Germinal center (tissue), 1 donor: ENCODE results near the gene FUNDC2.

Source experiments
- DNase-seq: peaks from one replicate; pipeline ENCODE4 v3.0.0; 2012; ENCODE audit warnings: mixed read lengths, low spot score

The FUNDC2 gene

GRCh38 chrX:155023907-155024833, 2.5 kb upstream of the FUNDC2 start:
- no peak for DNase-seq

DNA sequence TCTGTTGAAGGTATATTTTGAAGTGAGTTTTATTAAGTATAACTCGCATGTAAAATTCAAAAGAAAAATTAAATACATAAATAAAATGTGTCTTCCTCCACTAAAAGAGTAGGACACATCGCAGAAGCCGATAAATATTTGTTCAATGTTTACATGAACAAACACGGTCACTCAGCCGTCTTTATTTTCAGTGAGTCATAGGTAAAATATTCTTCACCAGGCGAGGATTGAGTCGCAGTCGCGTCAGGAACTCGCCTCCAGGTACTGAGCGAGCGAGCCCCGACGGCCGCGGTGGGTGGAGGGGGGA, 271 bp upstream of the FUNDC2 start:
- DNase-seq = no peak

DNA sequence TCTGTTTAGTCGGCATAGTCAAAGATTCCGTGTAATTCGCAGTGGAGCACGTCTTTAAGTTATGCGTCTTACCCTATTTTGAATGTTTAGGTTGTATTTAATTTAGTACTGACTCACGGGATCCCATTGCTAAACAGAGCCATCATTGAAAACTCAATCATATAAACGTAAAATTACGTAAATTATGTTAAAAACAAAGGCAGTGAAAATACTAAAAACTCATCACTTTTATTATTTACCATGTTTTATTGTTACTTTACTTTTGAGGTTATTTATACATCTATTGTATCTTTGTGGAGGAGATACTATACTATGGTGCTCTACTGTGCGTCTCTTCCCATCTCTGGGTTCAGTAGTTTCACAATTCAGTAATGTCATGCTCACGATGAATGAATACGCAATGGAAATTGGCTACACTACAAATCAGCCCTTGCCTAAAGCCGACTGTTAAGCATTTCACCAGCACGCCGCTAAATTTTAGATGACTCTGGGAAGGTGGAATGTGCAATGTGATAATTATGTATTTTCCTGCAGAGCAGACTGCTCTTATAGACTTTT, 944 bp downstream of the FUNDC2 start:
- no peak for DNase-seq

DNA sequence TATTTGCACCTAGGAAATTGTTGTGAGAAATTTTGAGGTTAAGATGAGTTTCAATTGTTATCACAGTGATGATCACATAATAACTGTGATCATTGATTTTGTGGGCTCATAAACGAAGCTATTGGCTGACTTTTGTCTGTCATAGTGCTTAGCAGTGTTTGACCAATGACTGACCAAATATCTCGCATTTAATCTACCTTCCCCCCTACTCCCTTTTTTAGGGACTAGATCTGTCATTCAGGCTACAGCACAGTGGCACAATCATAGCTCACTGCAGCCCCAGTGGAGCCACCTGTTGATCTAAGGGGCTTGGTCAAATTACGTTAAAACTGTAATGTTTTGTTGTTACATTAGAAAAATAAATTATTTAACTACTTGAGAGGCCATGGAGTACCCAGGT, 1.5 kb downstream of the FUNDC2 start:
- DNase-seq = no peak

DNA sequence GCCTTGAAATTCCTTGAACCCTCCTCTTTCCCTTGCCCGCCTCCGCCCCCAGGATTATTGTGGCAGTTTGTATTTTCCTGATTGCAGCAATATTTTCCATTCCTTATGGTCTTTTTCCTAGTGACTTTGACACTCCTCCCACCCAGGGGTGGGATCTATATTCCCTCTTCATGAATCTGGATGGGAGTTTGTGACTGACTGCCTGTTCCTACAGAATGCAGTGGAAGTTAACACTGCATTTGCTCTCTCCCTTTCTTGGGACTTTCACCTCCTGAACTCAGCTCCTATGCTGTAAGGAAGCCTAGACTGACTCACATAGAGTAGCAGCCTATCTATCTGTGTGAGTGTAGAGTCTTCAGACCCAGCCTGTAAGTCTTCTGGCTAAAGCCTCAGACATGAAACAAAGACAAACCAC, 2.2 kb downstream of the FUNDC2 start:
- no peak for DNase-seq

- DNase-seq = no peak
Observed at GRCh38 chrX:155031657-155032056, 5.0 kb downstream of the FUNDC2 start.

DNA sequence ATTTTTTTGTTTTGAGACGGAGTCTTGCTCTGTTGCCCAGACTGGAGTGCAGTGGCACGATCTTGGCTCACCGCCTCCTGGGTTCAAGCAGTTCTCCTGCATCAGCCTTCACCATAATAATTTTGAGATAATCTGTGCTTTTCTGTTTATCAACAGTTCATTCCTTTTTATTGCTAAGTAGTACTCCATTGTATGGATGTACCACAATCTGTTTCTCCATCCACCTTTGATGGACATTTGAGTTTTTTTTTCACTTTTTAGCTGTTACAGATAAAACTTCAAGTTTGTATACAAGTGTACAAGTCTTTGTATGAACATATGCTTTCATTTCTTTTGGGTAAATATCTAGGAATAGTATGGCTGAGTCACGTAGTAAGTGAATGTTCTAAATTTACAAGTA, 9.0 kb downstream of the FUNDC2 start:
- no peak for DNase-seq

GRCh38 chrX:155046129-155046810, 19.6 kb downstream of the FUNDC2 start:
- DNase-seq = no peak

DNA sequence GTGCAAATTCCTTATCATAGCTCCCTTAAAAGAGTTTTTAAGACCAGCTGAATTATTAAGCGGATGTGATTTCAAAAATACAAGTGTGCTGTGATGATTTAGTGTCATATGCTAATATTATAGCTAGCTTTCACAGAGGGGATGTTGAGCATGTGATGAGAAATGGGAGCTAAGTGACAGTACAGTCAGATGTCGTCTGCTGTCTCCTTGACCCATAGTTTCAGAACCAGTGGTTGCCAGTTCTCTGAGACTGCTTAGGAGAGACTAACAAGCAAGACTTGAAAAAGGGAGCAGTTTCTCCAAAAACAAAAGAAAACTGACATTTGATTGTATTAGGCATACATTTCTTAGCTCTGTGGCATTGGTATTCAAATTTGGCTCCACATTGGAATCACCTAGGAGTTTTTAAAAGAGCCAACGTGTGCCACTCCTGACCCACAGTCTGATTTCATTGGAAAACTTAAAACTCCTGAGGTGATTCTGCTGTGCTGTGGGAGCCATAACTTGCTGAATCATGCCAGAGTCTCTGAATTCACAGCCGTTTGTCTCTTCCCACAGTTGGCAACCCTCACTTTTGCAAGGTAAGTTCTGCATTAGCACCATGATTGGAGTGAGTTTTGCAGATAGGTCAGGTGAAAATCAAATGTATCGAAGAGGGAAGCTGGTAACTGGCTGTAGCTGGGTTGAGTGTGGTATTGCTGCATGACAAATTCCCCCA, 20.3 kb downstream of the FUNDC2 start:
- DNase-seq = no peak

DNA sequence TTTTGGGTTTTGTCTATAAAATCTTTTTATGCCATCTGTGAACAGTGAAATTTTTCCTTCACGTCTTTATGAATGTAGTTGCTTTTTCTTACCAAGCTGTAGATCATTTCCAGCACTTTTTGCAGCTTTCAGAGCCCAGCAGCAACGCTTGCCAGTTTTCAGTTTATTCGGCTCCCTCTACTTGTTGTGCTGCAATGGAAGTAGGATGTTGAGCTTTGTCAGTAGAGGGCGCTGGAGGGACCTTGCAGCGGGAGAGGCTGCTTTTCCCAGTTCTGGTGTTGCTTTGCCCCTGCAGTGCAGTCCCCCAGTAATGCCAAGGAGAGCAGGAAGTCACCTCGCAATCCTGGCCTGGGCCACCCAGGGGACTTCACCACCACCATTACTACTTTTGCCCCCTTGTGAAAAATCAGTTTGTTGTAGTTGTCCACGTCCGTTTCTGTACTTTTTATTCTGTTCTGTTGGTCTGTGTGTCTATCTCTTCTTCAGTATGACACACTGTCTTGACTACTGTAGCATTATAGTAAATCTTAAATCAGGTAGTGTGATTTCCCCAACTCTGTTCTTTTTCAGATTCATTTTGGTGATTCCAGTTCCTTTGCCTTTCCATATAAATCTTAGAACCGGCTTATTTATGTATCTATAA, 22.5 kb downstream of the FUNDC2 start:
- peak; percentile 9 for DNase-seq

GRCh38 chrX:155052738-155053498, 26.3 kb downstream of the FUNDC2 start:
- no peak for DNase-seq

DNA sequence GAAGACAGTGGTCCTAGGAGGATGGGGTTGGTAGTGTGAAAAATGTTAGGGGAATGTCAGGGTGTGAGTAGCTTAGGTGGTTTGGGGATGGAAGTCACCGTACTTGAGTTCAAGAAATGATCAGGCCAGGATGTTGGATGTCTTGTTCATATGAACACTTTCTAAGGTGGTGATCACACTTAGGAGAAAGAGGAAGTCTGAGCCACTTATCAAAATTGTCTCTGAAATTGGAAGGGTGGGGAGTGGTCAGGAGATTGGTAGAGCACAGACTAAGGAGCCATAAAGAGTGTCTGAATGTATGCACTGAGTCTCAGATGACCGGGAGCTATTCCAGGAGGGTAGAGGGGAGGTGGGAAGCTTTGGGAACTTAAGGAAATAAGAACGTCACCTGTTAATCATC, 27.0 kb downstream of the FUNDC2 start:
- DNase-seq = no peak

DNA sequence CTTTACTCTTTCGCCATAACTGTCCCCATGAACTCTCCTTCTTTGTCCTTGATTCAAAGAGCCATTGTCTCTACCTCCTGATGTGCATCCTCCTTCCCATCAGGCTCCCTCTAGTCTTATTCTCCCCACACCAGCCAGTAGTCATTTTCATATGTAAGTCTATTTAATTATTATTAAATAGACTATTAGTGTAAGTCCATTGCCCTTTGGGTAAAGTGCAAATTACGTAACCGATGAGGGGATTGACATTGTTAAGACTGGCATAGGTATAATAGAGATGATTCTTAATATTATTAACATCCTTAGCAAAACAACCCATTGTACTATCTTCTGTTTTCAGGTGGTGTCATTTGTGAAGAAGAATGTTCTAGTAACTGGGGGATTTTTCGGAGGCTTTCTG, 27.6 kb downstream of the FUNDC2 start:
- no peak for DNase-seq

- no peak for DNase-seq
Observed at GRCh38 chrX:155055494-155055893, 28.9 kb downstream of the FUNDC2 start.

- no peak for DNase-seq
Observed at GRCh38 chrX:155056471-155056870, 29.8 kb downstream of the FUNDC2 start.

DNA sequence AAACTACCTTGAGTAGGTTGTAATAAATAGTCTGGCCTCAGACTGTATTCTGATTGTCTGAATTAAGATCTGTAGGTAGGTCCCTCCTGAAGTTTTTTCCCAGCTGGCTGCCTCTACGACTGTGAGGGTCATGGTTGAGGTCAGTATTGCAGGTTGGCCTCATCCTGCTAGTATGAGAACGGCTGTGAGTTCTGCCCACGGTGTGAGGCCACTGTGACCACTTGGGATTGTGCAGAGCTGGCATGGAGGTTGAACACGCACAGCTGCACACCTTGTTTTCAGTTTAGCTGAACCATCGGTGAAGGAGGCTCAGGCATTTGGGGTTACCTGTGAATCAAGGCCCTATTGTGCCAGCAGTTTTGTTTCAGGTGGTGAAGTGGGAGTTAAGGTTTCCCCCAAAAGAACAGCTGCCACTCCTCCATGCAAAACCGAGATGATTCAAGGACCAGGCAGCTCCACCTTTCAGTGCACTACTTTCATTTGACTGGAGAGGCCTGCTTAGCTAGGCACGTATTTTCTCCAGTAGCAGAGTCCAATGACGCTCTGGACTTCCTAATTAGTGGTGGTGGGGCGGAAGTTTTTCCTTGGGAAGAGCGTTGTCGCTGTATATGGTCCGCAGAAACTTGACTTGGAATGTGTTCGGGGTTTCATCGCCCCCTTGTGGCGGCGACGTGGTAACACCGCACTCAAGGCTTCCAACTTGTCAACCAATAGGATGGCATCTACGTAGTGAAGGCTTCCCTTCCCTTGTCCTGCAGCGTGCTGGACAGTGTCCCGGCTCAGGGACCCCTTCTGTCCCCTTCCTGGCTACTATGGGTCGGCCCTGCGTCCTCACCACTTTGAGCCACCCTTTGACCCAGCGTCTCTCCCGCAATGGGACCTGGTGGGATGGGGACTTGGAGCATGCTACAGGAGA, 30.5 kb downstream of the FUNDC2 start:
- DNase-seq = peak; percentile 46

GRCh38 chrX:155061760-155062159, 35.1 kb downstream of the FUNDC2 start:
- DNase-seq = no peak

DNA sequence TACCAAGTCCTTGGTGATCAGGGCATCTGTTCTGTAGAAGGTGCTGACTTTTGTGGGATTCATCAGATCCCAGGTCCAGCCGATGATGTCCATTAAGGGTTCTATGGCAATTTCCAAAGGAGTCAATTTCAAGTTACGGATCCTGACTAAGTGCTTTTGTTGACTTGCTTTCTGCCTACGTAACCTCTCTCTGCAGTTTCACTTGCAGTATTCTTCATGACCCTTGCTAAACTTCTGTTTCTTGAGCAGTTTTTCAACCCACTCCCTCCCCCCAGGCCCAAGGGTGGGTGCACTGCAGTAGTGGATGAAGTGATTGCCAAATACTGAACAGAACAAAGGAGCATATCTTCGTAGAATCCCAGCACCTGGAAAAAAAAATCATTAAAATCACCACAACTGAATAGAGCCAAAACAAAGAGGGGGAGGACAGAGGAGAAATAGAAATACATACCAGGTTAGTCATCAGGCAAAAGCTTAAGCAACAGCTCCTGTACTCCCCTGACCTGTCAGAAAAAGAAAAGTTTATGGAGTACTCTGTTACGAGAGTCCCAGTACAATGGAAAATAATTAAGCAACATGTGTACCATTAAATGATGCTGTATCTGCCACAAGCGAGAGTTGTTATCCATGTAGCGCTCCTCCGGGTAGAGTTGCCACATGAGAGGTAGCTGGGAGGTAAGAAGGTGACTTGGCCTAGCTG, 38.5 kb downstream of the FUNDC2 start:
- no peak for DNase-seq

DNA sequence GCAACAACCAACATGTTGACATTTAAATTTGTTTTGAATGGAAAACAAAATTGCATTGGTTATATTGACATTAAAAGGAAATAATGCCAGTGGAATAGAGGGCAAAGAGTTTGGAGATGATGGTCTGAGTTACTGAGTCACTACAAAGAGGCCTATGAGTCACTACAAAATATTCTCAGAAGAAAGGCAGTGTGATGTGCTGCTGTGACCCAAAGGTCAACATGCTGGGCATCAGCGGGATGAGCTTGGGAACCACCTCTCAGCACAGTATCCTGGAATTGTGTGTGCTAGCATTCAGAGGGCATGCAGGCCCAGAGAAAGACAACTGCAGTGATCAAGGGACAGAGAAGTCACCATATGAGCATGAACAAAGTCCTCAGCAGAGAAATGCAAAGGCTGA, 41.5 kb downstream of the FUNDC2 start:
- DNase-seq = no peak

- no peak for DNase-seq
Observed at GRCh38 chrX:155069414-155069813, 42.8 kb downstream of the FUNDC2 start.
